Transverse colon (tissue), 4 donors: ENCODE data around the gene DNAJB1. TPM values are rescaled to one million over a fixed set of nuclear protein-coding genes. Genes with fewer than 3 reads are reported as not detected.
A peak's percentile ranks its signal among the peaks of the same experiment; 100 is the strongest.
"Not testable (repeated sequence)": the region's sequence is repeated elsewhere in the genome, so short reads cannot be mapped to it uniquely, and the experiment has no call there.

Experiments
- DNase-seq: peaks from one replicate; pipeline ENCODE4 v3.0.0-alpha.2; 2019
- H3K27ac ChIP-seq, 4 donors: fragments of 200-600 bp; sonication (generic); 2 replicates each; pipeline ENCODE4 v1.5.1; 2016 to 2018; ENCODE audit warnings: inconsistent platforms in 4 of 4
- H3K27me3 ChIP-seq: fragments of 200-600 bp; sonication (generic); 2 replicates; pipeline ENCODE4 v1.5.1; 2017; ENCODE audit warnings: inconsistent platforms
- H3K36me3 ChIP-seq, 4 donors: fragments of 200-600 bp; sonication (generic); 2 replicates each; pipeline ENCODE4 v1.5.1; 2017 to 2019; ENCODE audit warnings: inconsistent platforms in 4 of 4
- H3K4me1 ChIP-seq, 4 donors: fragments of 200-600 bp; sonication (generic); 2 replicates each; pipeline ENCODE4 v1.5.1; 2017 to 2020; ENCODE audit warnings: inconsistent platforms in 4 of 4
- H3K4me3 ChIP-seq, 4 donors: fragments of 200-600 bp; sonication (generic); 1 replicate in 1 of 4; 2 replicates in 3 of 4; pipeline versions ENCODE4 v1.5.1 to v1.6.1; 2017 to 2019; ENCODE audit warnings: inconsistent platforms in 4 of 4
- H3K9me3 ChIP-seq, 2 donors: fragments of 200-600 bp; sonication (generic); 2 replicates each; pipeline ENCODE4 v1.5.1; 2017 to 2019; ENCODE audit warnings: inconsistent platforms in 2 of 2
- EP300 ChIP-seq: sonication (generic); formaldehyde crosslinking; IDR thresholded peaks from one replicate; pipeline ENCODE4 v1.6.1; 2017; ENCODE audit warnings: antibody characterized with exemption, low read depth
- POLR2A ChIP-seq: fragments of 450-650 bp; IDR thresholded peaks from one replicate; pipeline ENCODE4 v1.6.1; 2016; ENCODE audit warnings: antibody characterized with exemption, mild to moderate bottlenecking, moderate library complexity
- POLR2AphosphoS5 ChIP-seq, 3 donors: sonication (generic); formaldehyde crosslinking; IDR thresholded peaks; one replicate each; pipeline ENCODE4 v1.6.1; 2016; ENCODE audit warnings: antibody characterized with exemption in 3 of 3
- WGBS, 2 donors: methylation state at CpG; one replicate each; pipeline ENCODE4 v1.1.5; 2018; ENCODE audit warnings: low coverage in 1 of 2; 5-methylcytosine and 5-hydroxymethylcytosine counted together
- in situ Hi-C, 4 donors: fragments of 200-750 bp; cut with MboI; loops; one replicate each; pipeline versions ENCODE4 v1.15.0 to v1.15.1; 2017; ENCODE audit warnings: low sequenced_read_pairs in 3 of 4, low pct_ligation_motif_present in 1 of 4, low pct_unique_long_range_greater_than_20kb in 1 of 4
- intact Hi-C: fragments of 100-400 bp; cut with DNase I; formaldehyde crosslinking; loops from one replicate; pipeline ENCODE4 v1.15.1; 2023; ENCODE audit warnings: low total_unique reads
- total RNA-seq, 4 donors: library from RNA; depleted of rRNA; stranded (reverse); fragments of >200 nt; gene quantifications; one replicate each; pipeline ENCODE4 v1.1.0, GENCODE V29; 2016
- TF ChIP-seq, protein P1 (sequence below), 5 experiments: fragments of 200-600 bp in 3 of 5; fragments of 450-650 bp in 2 of 5; sonication (generic) in 3 of 5; IDR thresholded peaks; 1 replicate in 2 of 5; 2 replicates in 3 of 5; pipeline ENCODE4 v1.5.1; 2016 to 2017; ENCODE audit warnings: antibody characterized with exemption in 5 of 5, inconsistent platforms in 3 of 5, mild to moderate bottlenecking in 2 of 5, moderate library complexity in 1 of 5

Gene DNAJB1
- total RNA-seq, 4 donors from 2014 or later = 20.3 to 111 (median 93.8) TPM

DNA sequence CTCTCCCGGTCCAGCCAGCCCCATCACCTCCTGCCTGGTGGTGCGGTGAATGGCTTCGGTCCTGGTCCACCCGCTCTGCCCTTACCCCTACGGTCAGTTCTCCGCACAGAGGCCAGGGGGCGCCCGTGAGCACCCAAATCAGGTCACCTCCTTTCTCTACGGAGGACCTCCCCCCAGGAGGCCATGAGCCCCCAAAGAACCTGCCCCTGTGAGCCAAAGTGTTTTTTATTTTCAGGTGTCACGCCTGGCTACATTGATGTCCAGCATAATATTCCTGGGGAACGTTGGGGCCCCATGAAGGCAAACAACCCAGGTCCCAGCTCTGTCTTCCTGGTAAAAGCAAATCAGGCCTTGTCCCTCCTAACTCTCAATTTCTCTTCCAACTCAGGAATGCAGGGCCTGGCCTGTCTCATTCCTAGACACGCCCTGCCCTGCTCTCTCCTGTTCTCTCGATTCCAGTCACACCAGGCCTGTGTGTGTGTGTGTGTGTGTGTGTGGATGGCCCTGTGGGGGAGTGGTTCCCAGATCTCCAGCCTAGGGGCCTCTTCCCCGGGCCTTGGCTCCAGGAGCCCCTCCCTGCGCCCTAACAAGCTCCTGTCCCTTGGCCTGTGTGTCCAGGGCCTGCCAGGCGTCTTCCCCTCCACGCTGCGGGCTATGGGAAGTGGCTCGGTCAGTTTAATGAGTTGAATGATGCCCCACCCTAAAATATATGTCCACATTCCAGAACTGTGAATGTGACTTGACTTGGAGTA lies 12.5 kb downstream of the DNAJB1 start:
- peak; percentile 21 for TF ChIP-seq POLR2A
- peak in 1 of 3 donors; percentile 31 for TF ChIP-seq POLR2AphosphoS5 (IDR thresholded peaks at IDR 0.05)
- no peak for TF ChIP-seq EP300
- TF ChIP-seq, protein P1, sequence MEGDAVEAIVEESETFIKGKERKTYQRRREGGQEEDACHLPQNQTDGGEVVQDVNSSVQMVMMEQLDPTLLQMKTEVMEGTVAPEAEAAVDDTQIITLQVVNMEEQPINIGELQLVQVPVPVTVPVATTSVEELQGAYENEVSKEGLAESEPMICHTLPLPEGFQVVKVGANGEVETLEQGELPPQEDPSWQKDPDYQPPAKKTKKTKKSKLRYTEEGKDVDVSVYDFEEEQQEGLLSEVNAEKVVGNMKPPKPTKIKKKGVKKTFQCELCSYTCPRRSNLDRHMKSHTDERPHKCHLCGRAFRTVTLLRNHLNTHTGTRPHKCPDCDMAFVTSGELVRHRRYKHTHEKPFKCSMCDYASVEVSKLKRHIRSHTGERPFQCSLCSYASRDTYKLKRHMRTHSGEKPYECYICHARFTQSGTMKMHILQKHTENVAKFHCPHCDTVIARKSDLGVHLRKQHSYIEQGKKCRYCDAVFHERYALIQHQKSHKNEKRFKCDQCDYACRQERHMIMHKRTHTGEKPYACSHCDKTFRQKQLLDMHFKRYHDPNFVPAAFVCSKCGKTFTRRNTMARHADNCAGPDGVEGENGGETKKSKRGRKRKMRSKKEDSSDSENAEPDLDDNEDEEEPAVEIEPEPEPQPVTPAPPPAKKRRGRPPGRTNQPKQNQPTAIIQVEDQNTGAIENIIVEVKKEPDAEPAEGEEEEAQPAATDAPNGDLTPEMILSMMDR (IDR thresholded peaks at IDR 0.05) = peak; percentile 66 to 89 (median 74)
- peak overlapping the region; percentile 75 to 87 (median 82) for H3K27ac ChIP-seq
- intact Hi-C loops = no loop called here
- DNase-seq = peak; percentile 79
- H3K4me3 ChIP-seq = no peak overlapping the region
- no peaks in the 10 kb centered on the region for H3K36me3 ChIP-seq
- no peaks in the 10 kb centered on the region for H3K27me3 ChIP-seq
- peaks cover 3 to 29% (median 14%) of the 10 kb centered on the region in 4 donors for H3K4me1 ChIP-seq
- in situ Hi-C loops = no loop called here
- 31 to 42% methylated on average over 5 to 19 of the region's 19 CpGs for WGBS, 2 donors
- H3K9me3 ChIP-seq = no peaks in the 10 kb centered on the region

DNA sequence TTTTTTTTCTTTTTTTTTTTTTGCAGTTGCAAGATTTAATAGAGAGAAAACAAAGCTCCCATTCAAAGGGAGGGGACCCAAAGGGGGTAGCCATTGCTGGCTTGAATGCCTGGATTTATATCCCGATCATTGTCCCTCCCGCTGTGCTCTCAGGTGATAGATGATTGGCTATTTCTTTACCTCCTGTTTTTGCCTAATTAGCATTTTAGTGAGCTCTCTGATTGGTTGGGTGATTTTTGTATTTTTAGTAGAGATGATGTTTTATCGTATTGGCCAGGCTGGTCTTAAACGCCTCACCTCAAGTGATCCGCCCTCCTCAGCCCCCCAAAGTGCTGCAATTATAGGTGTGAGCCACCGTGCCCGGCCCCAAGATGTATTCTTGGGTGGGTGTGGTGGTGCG lies 13.6 kb downstream of the DNAJB1 start:
- intact Hi-C loops = not testable (repeated sequence)

DNA sequence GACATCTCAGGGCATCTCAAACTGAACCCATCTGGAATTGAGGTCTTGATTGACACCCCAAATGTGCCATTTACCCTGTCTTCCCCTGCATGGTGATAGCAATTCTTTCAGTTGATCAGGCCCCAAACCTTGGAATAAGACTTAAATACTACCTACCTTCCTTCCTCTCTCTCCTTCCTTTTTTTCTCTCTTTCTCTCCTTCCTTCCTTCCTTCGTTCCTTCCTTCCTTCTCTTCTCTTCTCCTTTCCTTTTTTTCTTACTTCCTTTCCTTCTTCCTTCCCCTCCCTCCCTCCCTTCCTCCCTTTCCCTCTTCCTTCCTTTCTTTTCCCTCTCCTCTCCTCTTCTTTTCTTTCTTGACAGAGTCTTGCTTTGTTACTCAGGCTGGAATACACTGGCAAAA lies 14.9 kb downstream of the DNAJB1 start:
- in situ Hi-C loops = no loop called here
- Histone ChIP-seq H3K9me3 (no peaks in the 10 kb centered on the region), H3K4me3 (no peak overlapping the region), H3K36me3 (no peaks in the 10 kb centered on the region), H3K27me3 (no peaks in the 10 kb centered on the region), H3K27ac (no peak overlapping the region), H3K4me1 (peaks cover 3 to 21% (median 13%) of the 10 kb centered on the region in 4 donors)
- DNase-seq = no peak
- intact Hi-C loops = no loop called here
- TF ChIP-seq POLR2AphosphoS5 (IDR thresholded peaks at IDR 0.05) = no peak
- TF ChIP-seq POLR2A = no peak
- TF ChIP-seq, protein P1 (IDR thresholded peaks at IDR 0.05) = no peak
- no peak for TF ChIP-seq EP300
- 70 to 86% methylated on average over 1 of the region's 1 CpG for WGBS, 2 donors

More for the DNA sequence above, 13.6 kb downstream of the DNAJB1 start:
- in situ Hi-C loops, H3K9me3 ChIP-seq, DNase-seq, H3K4me3 ChIP-seq, H3K36me3 ChIP-seq, H3K27me3 ChIP-seq: not testable (repeated sequence)
- H3K4me1 ChIP-seq = peaks cover 3 to 22% (median 12%) of the 10 kb centered on the region in 4 donors
- WGBS, 2 donors = 82% methylated on average over 8 of the region's 8 CpGs; no CpG with 5 or more reads in 1 of the 2 donors
- peak overlapping the region in 3 of 4 donors; percentile 75 to 87 (median 87) for H3K27ac ChIP-seq

DNA sequence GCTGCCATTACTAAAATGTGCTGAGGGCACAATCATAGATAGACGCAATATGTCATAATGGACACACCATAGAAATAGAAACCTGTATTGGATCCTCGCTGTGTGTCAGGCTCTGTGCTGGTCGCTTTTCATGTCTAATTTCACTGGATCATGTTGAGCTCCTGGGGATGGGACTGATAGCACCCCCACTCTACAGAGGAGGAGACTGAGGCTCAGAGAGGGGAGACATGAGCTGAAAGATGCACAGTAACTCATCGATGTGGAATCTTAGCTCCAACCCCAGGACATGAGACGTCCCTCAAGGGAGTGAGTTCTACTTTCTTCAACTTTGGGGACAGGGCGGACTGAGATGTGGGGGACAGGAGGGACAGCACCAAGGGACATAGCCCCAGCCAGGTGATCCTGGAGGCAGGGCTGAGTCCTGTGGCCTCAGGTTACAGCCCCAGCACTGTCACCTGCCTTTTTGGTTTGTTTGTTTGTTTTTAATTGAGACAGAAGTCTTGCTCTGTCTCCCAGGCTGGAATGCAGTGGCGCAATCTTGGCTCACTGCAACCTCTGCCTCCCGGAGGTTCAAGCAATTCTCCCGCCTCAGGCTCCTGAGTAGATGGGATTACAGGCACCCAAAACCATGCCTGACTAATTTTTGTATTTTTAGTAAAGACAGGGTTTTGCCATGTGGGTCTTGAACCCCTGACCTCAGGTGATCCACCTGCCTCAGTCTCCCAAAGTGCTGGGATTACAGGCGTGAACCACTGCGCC lies 15.7 kb downstream of the DNAJB1 start:
- WGBS, 2 donors = 80 to 93% methylated on average over 2 to 11 of the region's 11 CpGs

More for the DNA sequence above, 15.7 kb downstream of the DNAJB1 start:
- no peak for TF ChIP-seq POLR2AphosphoS5 (IDR thresholded peaks at IDR 0.05)
- TF ChIP-seq EP300 = no peak
- no peak for TF ChIP-seq POLR2A
- TF ChIP-seq, protein P1 (IDR thresholded peaks at IDR 0.05) = no peak
- Histone ChIP-seq H3K9me3 (no peaks in the 10 kb centered on the region), H3K36me3 (no peaks in the 10 kb centered on the region), H3K27ac (no peak overlapping the region), H3K4me1 (peaks cover 3 to 29% (median 18%) of the 10 kb centered on the region in 4 donors), H3K27me3 (no peaks in the 10 kb centered on the region), H3K4me3 (no peak overlapping the region)
- intact Hi-C loops = no loop called here
- in situ Hi-C loops = no loop called here
- DNase-seq = no peak
